ENCODE results near the gene RNF167.
A peak's percentile ranks its signal among the peaks of the same experiment; 100 is the strongest.

The RNF167 gene

DNA sequence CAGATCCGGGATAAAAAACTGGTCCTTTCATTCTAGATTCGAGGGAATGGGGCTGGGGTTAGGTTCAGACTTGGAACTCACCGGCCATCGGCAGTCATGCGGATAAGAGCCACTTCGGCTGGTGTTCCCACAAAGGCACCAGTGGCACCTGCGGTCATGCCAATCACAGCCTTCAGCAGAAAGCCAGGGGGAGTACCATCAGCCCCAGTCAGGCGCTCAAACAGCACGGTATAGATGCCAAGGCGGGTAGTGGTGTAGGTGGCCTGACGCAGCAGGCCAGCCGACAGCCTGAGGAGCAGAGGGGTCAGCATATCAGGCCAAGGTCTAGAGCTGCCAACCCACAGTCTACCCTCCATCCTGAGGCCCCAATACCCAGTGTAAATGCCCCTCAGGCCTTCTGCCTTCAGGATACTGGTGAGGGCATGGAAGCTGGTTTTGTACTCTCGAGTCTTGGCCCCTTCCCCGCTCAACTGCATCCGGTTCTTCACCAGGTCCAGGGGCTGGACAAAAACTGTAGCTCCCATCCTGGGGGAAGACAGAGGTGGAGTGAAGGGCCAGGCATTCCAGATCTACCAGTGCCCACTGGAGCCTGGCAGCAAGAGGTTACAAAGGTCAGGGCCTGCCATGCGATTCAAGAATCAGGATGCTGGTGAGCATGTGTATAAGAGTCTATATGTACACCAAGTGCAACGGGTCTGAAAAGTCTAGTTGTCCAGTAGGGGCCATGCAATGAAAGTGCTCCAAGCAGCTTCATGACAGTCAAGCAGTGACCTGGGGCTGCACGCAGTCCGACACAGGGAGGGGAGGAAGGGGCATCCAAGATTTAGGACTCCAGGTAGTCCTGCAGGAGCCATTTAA is 1.2 kb upstream of the RNF167 start:
- H3K4me3 ChIP-seq (ENCODE audit: low read length): peak overlapping the region; percentile 78
- peak; percentile 49 for DNase-seq
- H3K27ac ChIP-seq (ENCODE audit: low read length): peak overlapping the region; percentile 91; the same call in 1 of the 2 replicates
- peak overlapping the region; percentile 95 for H3K9ac ChIP-seq (ENCODE audit: low read length)
- H3K9me2 ChIP-seq (replicated peaks; ENCODE audit: insufficient read depth, low read length): no peaks in the 10 kb centered on the region
- no peaks in the 10 kb centered on the region for H4K20me1 ChIP-seq (ENCODE audit: insufficient read depth, low read length)
- no peaks in the 10 kb centered on the region for H3K36me3 ChIP-seq (replicated peaks; ENCODE audit: insufficient read depth, low read length)
- H3K27me3 ChIP-seq (replicated peaks; ENCODE audit: insufficient read depth, low read length): no peaks in the 10 kb centered on the region
- H3K79me2 ChIP-seq (ENCODE audit: low read length): peaks cover 62% of the 10 kb centered on the region
- H3K9me3 ChIP-seq (replicated peaks; ENCODE audit: insufficient read depth, low read length): no peaks in the 10 kb centered on the region
- H3K4me1 ChIP-seq (ENCODE audit: low read length): peaks cover 27% of the 10 kb centered on the region
- peaks cover 42% of the 10 kb centered on the region for H3F3A ChIP-seq (ENCODE audit: insufficient read depth, low read length)
- no peak for TF ChIP-seq EZH2 (optimal IDR thresholded peaks at IDR 0.05; ENCODE audit: low read depth, low read length)
- TF ChIP-seq, protein P1, sequence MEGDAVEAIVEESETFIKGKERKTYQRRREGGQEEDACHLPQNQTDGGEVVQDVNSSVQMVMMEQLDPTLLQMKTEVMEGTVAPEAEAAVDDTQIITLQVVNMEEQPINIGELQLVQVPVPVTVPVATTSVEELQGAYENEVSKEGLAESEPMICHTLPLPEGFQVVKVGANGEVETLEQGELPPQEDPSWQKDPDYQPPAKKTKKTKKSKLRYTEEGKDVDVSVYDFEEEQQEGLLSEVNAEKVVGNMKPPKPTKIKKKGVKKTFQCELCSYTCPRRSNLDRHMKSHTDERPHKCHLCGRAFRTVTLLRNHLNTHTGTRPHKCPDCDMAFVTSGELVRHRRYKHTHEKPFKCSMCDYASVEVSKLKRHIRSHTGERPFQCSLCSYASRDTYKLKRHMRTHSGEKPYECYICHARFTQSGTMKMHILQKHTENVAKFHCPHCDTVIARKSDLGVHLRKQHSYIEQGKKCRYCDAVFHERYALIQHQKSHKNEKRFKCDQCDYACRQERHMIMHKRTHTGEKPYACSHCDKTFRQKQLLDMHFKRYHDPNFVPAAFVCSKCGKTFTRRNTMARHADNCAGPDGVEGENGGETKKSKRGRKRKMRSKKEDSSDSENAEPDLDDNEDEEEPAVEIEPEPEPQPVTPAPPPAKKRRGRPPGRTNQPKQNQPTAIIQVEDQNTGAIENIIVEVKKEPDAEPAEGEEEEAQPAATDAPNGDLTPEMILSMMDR (IDR thresholded peaks at IDR 0.05; ENCODE audit: low read length): no peak
- TF ChIP-seq EZH2phosphoT487 (IDR thresholded peaks at IDR 0.05; ENCODE audit: low read length): no peak
- peak overlapping the region; percentile 96 for H3K4me2 ChIP-seq (ENCODE audit: low read depth, low read length)
- H2AFZ ChIP-seq (ENCODE audit: low read length): peak overlapping the region; percentile 77

DNA sequence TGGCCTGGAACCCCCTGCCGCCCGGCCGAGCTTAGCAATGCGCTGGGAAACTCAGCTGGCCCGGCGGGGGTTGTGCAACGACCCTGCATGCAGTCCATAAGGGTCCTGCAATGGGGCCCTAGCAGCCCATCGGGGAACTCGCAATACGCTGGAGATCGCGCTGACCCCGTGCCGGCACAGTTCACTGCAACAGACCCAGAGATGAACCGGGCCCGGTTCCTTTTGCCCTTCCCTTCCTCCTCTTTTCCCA is 597 bp upstream of the RNF167 start:
- TF ChIP-seq, protein P1 (IDR thresholded peaks at IDR 0.05; ENCODE audit: low read length): no peak
- TF ChIP-seq EZH2 (optimal IDR thresholded peaks at IDR 0.05; ENCODE audit: low read depth, low read length) (no peak), EZH2phosphoT487 (IDR thresholded peaks at IDR 0.05; ENCODE audit: low read length) (no peak)
- H3K27me3 ChIP-seq (replicated peaks; ENCODE audit: insufficient read depth, low read length): no peaks in the 10 kb centered on the region
- no peak for DNase-seq
- H3K9ac ChIP-seq (ENCODE audit: low read length): peak overlapping the region; percentile 95
- peaks cover 3% of the 10 kb centered on the region for H4K20me1 ChIP-seq (ENCODE audit: insufficient read depth, low read length)
- H3K9me2 ChIP-seq (replicated peaks; ENCODE audit: insufficient read depth, low read length): no peaks in the 10 kb centered on the region
- peak overlapping the region; percentile 78 for H3K4me3 ChIP-seq (ENCODE audit: low read length)
- H3K4me2 ChIP-seq (ENCODE audit: low read depth, low read length): peak overlapping the region; percentile 96
- H3K27ac ChIP-seq (ENCODE audit: low read length): peak overlapping the region; percentile 91
- no peaks in the 10 kb centered on the region for H3K9me3 ChIP-seq (replicated peaks; ENCODE audit: insufficient read depth, low read length)
- H3K36me3 ChIP-seq (replicated peaks; ENCODE audit: insufficient read depth, low read length): no peaks in the 10 kb centered on the region
- peak overlapping the region; percentile 77 for H2AFZ ChIP-seq (ENCODE audit: low read length)
- peaks cover 42% of the 10 kb centered on the region for H3F3A ChIP-seq (ENCODE audit: insufficient read depth, low read length)
- H3K4me1 ChIP-seq (ENCODE audit: low read length): peaks cover 27% of the 10 kb centered on the region
- H3K79me2 ChIP-seq (ENCODE audit: low read length): peaks cover 67% of the 10 kb centered on the region

DNA sequence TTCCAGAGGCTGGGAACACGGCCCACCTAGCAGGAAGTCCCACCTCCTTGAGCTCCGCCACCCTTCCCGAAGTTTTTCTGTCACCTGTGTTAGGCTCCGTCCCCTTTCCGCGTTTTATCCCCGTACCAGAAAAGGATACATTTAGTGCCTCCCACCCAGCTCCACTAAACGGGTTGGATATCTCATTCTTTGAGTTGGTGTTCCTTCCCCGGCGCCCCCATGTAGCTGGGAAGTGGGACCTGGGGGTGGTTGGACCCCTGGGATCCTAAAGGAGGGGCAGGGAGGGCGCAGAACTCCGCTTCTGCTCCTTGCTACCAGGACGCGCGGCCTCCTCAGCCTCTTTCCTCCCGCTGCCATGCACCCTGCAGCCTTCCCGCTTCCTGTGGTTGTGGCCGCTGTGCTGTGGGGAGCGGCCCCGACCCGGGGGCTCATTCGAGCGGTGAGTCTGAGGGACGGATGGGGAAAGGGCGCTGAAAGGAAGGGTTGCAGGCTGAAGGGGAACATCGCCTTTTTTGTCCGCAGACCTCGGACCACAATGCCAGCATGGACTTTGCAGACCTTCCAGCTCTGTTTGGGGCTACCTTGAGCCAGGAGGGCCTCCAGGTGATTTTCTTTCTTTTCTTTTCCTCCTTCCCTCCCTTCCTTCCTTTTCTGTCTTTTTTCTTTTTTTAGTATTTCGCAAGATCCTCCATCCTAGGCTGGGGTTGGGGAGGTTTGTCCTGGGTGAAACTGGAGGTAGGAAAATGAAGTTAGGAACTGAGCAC is 669 bp downstream of the RNF167 start:
- Histone ChIP-seq H3K27me3 (replicated peaks; ENCODE audit: insufficient read depth, low read length) (no peaks in the 10 kb centered on the region), H3K9me2 (replicated peaks; ENCODE audit: insufficient read depth, low read length) (no peaks in the 10 kb centered on the region), H3K9ac (ENCODE audit: low read length) (peak overlapping the region; percentile 95), H3K79me2 (ENCODE audit: low read length) (peaks cover 80% of the 10 kb centered on the region), H3K4me3 (ENCODE audit: low read length) (peak overlapping the region; percentile 78), H3K4me2 (ENCODE audit: low read depth, low read length) (peak overlapping the region; percentile 96), H2AFZ (ENCODE audit: low read length) (peak overlapping the region; percentile 63), H3K9me3 (replicated peaks; ENCODE audit: insufficient read depth, low read length) (no peaks in the 10 kb centered on the region), H3K36me3 (replicated peaks; ENCODE audit: insufficient read depth, low read length) (no peaks in the 10 kb centered on the region), H4K20me1 (ENCODE audit: insufficient read depth, low read length) (peaks cover 15% of the 10 kb centered on the region), H3K4me1 (ENCODE audit: low read length) (peaks cover 37% of the 10 kb centered on the region), H3F3A (ENCODE audit: insufficient read depth, low read length) (peaks cover 51% of the 10 kb centered on the region), H3K27ac (ENCODE audit: low read length) (peak overlapping the region; percentile 91)
- no peak for TF ChIP-seq EZH2 (optimal IDR thresholded peaks at IDR 0.05; ENCODE audit: low read depth, low read length)
- TF ChIP-seq, protein P1 (IDR thresholded peaks at IDR 0.05; ENCODE audit: low read length): no peak
- no peak for TF ChIP-seq EZH2phosphoT487 (IDR thresholded peaks at IDR 0.05; ENCODE audit: low read length)
- DNase-seq: no peak

All from MM.1S (cell line).